ENCODE results near the gene FYB1.

DNA sequence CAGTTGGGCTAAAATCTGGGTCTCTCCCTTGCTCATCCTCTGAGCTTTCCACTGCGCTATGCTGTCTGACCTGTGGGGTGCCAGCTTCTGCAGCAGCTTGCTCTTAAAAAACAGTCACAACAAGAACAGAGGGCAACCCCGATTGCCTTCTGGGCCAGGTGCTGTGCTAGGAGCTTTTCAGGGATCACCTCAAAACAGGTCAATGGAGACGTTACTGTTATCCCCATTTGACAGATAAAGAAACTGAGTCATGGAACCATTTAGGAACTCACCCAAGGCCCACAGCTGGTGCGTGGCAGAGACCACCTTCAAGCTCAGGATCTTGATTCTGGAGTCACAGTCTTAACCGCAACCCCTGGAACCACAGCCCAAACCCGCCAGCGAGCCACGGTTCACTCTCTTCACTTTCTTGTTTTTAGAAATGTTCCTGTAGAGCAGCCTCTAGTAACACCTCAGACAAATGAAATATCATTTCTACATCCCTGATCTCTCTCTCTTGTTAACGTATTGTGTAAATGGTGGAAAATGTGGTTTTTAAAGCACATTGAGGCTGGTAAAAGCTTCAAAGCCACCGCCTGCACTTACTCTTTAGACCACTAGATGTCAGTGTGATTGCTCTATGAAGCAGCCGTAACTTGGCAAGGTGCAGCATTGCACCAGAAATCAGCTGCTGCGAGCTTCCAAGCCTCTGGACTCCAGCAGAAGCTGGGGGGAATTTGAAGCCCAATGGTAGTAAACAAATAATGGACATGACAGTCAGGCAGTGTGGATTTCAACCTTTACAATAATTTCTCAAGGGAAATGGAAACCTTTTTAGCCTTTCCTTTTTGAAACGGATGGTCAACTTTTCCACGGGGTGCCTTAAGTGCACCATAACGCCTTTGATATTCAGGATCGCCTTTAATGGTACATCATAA is 1.7 kb downstream of the FYB1 start:
- TF ChIP-seq EZH2 (IDR thresholded peaks at IDR 0.05; ENCODE audit: borderline replicate concordance, insufficient read depth, low read depth, low read length, poor library complexity, severe bottlenecking) (no peak), CTCF (IDR thresholded peaks at IDR 0.05) (peak; percentile 96)

All from B cell (primary cell).